GM19238 (cell line): ENCODE results near the gene BANP.
"Not testable (repeated sequence)": the region's sequence is repeated elsewhere in the genome, so short reads cannot be mapped to it uniquely, and the experiment has no call there.

Experiments
- DNase-seq: peaks from one replicate; pipeline ENCODE4 v3.0.0; 2011; ENCODE audit warnings: low spot score; ENCODE audit not compliant: insufficient read length

BANP gene

GRCh38 chr16:87966064-87966645 lies 14.9 kb downstream of the BANP start:
- DNase-seq = no peak

GRCh38 chr16:87966685-87967185 lies 15.5 kb downstream of the BANP start:
- DNase-seq = no peak

- DNase-seq = no peak
Measured at GRCh38 chr16:87968541-87968940, 17.3 kb downstream of the BANP start.

- DNase-seq = no peak
Measured at GRCh38 chr16:87970186-87970585, 19.0 kb downstream of the BANP start.

GRCh38 chr16:87971933-87972332 lies 20.7 kb downstream of the BANP start:
- DNase-seq = no peak

- DNase-seq = no peak
Measured at GRCh38 chr16:87973717-87974116, 22.5 kb downstream of the BANP start.

GRCh38 chr16:87974178-87974577 lies 22.9 kb downstream of the BANP start:
- no peak for DNase-seq

GRCh38 chr16:87976665-87977064 lies 25.4 kb downstream of the BANP start:
- no peak for DNase-seq

- no peak for DNase-seq
Measured at GRCh38 chr16:87978127-87978526, 26.9 kb downstream of the BANP start.

- no peak for DNase-seq
Measured at GRCh38 chr16:87979352-87979751, 28.1 kb downstream of the BANP start.

- not testable (repeated sequence) for DNase-seq
Measured at GRCh38 chr16:87979911-87980630, 28.8 kb downstream of the BANP start.

GRCh38 chr16:87981376-87981775 lies 30.1 kb downstream of the BANP start:
- not testable (repeated sequence) for DNase-seq

GRCh38 chr16:87982581-87983041 lies 31.4 kb downstream of the BANP start:
- no peak for DNase-seq

GRCh38 chr16:87983072-87983736 lies 32.0 kb downstream of the BANP start:
- DNase-seq = not testable (repeated sequence)

GRCh38 chr16:87983737-87984097 lies 32.5 kb downstream of the BANP start:
- not testable (repeated sequence) for DNase-seq

GRCh38 chr16:87984180-87984579 lies 32.9 kb downstream of the BANP start:
- not testable (repeated sequence) for DNase-seq

- no peak for DNase-seq
Measured at GRCh38 chr16:87984632-87985267, 33.5 kb downstream of the BANP start.

- not testable (repeated sequence) for DNase-seq
Measured at GRCh38 chr16:87985493-87985892, 34.3 kb downstream of the BANP start.

- DNase-seq = not testable (repeated sequence)
Measured at GRCh38 chr16:87986361-87986849, 35.2 kb downstream of the BANP start.

- DNase-seq = not testable (repeated sequence)
Measured at GRCh38 chr16:87988596-87988995, 37.4 kb downstream of the BANP start.

GRCh38 chr16:87990254-87990653 lies 39.0 kb downstream of the BANP start:
- not testable (repeated sequence) for DNase-seq

GRCh38 chr16:87992142-87992541 lies 40.9 kb downstream of the BANP start:
- not testable (repeated sequence) for DNase-seq
